Measurements from ENCODE around the gene PHF11. TPM values are rescaled to one million over a fixed set of nuclear protein-coding genes. Genes with fewer than 3 reads are reported as not detected.

Gene PHF11
- total and polyA plus RNA-seq, 2 donors (not counting 3 experiments of a cell fraction or from before 2014, with no cell fraction given): 12.9 to 32.4 TPM

- dilution Hi-C loops (cut with MboI; ENCODE audit: extremely low pct_ligation_motif_present, low sequenced_read_pairs): no loop called here
- Histone ChIP-seq H3K4me2 (ENCODE audit: insufficient read depth, low read length) (no peak overlapping the region), H3K36me3 (ENCODE audit: control insufficient read depth in 2 of 2, extremely low read depth in 1 of 2, insufficient read depth in 2 of 2, low read length in 2 of 2) (peaks cover 0 to 3% of the 10 kb centered on the region in 2 experiments), H3K4me1 (ENCODE audit: control insufficient read depth, extremely low read depth, insufficient read depth, low read length) (no peaks in the 10 kb centered on the region), H3K27me3 (ENCODE audit: control insufficient read depth in 2 of 2, insufficient read depth in 2 of 2, low read length in 2 of 2) (no peaks in the 10 kb centered on the region), H2AFZ (ENCODE audit: low read depth, low read length) (no peak overlapping the region), H3K4me3 (replicated peaks in 1 of 3; ENCODE audit: insufficient read depth in 1 of 3, low read depth in 1 of 3, low read length in 3 of 3) (no peak overlapping the region), H3K9me3 (replicated peaks; ENCODE audit: control insufficient read depth, insufficient read depth, low read length) (no peaks in the 10 kb centered on the region), H4K20me1 (replicated peaks; ENCODE audit: control insufficient read depth, extremely low read depth, insufficient read depth, low read length) (no peaks in the 10 kb centered on the region), H3K79me2 (ENCODE audit: control insufficient read depth, insufficient read depth, low read length) (no peaks in the 10 kb centered on the region), H3K9ac (replicated peaks; ENCODE audit: extremely low read depth, insufficient read depth, low read length) (no peak overlapping the region), H3K27ac (ENCODE audit: insufficient read depth, low read depth, low read length) (no peak overlapping the region), H3K9me1 (replicated peaks; ENCODE audit: control insufficient read depth, extremely low read depth, insufficient read depth, low read length) (no peaks in the 10 kb centered on the region)
- POLR2A ChIA-PET: no interaction called here
- no peak for FAIRE-seq
- TF ChIP-seq EZH2 (IDR thresholded peaks at IDR 0.05; ENCODE audit: borderline replicate concordance, low read depth, low read length, severe bottlenecking): no peak
- TF ChIP-seq POLR2AphosphoS5 (IDR thresholded peaks at IDR 0.05; ENCODE audit: insufficient read depth, low read depth, low read length): no peak
- no peak for TF ChIP-seq POLR2A (IDR thresholded peaks at IDR 0.05; ENCODE audit: low read depth, low read length)
- TF ChIP-seq GATA2 (IDR thresholded peaks at IDR 0.05; ENCODE audit: insufficient read depth, insufficient read length, low read depth, low read length): no peak
- TF ChIP-seq JUN (IDR thresholded peaks at IDR 0.05; ENCODE audit: borderline replicate concordance, insufficient read depth, insufficient read length, low read depth): no peak
- no peak for TF ChIP-seq MYC (IDR thresholded peaks at IDR 0.05; ENCODE audit: low read depth, low read length)
- no peak for TF ChIP-seq FOS (IDR thresholded peaks at IDR 0.05; ENCODE audit: borderline replicate concordance, insufficient read depth, low read length)
- no peak for TF ChIP-seq MAX (IDR thresholded peaks at IDR 0.05; ENCODE audit: insufficient read depth, insufficient read length)
- TF ChIP-seq CTCF (IDR thresholded peaks at IDR 0.05; ENCODE audit: extremely low read depth in 1 of 2, insufficient read depth in 1 of 2, low read depth in 1 of 2, low read length in 2 of 2): no peak
- CTCF ChIA-PET: interaction anchor here (0.9 to 1.0 kb wide), 2 partner anchors 9 to 12 kb away, joined by 3 to 4 read pairs; no protein-coding TSS in a partner anchor
- BruUV-seq (replicated peaks): no TSS peak
- DNase-seq (ENCODE audit: low read depth, low spot score): no peak
- intact Hi-C loops (cut with micrococcal nuclease): no loop called here
Measured at GRCh38 chr13:49528161-49528560, 32.4 kb downstream of the PHF11 start.

All from endothelial cell of umbilical vein (primary cell).